HG03139 (cell line): ENCODE results near the gene SORCS2.

Experiments
- ATAC-seq: cut with Tn5 transposase; IDR thresholded peaks from one replicate; pipeline ENCODE4 v1.9.1; 2021; ENCODE audit not compliant: unreplicated experiment

The SORCS2 gene

DNA sequence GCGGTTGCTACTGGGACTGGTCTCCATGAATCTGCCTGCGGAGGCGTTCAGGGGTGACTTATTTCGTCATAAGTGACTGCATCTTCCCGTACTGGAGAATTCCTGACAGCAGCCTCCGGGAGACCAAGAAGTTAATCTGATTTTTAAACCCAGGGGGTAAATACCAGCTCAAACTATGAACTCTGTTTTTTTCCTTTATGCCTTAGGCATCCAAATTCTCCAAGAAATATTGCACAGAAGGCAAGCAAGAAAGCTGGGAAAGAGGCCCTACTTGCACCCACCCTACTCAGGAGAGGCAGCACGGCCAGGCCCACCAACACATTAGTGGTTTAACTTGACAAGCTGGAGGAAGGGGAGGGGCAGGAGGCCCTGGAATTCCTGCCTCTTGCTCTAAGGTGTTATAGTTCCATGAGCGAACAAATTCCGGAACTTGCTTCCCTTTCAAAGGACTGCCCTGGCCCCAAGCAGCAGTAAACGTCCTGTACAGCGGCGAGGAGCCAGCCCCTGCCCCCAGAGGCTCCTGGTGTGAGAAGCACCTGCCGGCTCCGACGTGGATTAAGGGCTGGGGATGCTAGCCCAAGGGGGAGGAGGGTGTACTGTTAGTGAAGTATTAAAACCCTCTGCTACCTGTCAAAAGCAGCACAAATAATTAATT, 570.2 kb downstream of the SORCS2 start:
- no peak for ATAC-seq

DNA sequence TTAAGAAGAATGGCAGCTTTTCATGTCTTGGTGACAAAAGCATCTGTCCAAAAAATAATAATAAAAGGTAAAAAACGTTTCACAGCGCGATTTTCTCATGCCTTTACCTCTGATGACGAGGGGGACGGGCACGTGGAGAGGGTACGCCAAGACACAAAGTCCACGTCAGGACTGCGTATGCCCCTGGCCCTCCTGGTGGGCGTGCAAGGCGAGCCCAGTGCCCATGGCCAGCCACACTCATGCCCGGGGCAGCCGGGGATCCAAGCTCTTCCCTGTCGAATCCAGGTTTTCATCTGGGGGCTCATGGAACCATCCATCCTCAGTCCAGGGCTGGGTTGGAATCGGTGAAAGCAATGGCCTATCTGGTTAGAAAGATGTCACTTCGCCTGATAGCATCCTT, 570.8 kb downstream of the SORCS2 start:
- ATAC-seq = no peak

DNA sequence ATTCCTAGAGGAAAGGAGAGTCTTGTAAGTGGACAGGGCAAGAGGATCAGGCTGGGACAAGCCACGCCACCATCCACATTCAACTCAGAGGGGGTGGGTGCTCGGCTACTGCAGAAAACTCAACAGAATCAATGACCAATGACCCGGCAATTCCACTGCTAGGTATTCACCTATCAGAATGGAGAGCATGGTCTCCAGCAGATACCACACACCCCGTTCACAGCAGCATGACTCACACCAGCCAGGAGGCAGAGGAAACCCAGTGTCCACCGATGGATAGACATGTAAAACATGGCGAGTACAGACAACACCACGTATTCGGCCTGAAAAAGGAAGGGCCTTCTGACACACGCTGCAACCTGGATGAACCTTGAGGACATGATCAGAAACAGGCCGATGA, 571.5 kb downstream of the SORCS2 start:
- no peak for ATAC-seq

DNA sequence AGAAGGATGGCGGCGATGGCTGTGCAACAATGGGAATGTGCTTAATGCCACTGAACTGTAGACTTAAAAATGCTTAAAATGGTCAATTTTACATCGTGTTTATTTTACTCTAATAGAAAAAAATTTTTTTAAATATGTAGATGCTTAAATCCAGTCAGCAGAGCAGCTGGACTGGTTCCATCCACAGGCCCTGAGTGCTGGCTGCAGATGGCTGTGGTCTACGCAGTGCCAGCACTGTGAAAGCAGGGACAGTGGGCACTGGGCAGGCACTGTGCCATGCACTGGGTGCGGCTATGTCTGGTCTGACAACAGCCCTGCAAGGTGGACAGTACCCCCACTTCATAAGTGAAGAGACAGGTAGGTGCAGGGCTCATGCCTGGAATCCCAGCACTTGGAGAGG, 572.1 kb downstream of the SORCS2 start:
- ATAC-seq = no peak

DNA sequence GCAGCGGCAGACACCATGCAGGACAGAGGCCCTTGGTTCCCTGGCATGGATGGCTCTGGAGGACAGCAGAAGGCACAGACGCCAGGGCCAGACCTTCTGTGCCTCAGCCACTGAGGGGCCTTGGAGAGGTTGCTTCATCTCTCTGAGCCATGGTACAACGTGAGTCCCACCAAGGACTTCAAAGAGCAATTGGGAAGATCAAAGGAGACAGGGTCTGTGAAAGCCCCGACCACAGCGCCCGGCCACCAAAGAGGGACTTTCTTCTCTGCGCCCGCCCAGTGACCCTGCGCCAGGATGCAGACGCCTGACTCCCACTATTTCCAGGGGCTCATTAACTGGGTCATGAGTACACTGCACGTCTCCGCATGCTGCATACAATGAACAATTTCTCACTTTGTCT, 573.3 kb downstream of the SORCS2 start:
- ATAC-seq = no peak

DNA sequence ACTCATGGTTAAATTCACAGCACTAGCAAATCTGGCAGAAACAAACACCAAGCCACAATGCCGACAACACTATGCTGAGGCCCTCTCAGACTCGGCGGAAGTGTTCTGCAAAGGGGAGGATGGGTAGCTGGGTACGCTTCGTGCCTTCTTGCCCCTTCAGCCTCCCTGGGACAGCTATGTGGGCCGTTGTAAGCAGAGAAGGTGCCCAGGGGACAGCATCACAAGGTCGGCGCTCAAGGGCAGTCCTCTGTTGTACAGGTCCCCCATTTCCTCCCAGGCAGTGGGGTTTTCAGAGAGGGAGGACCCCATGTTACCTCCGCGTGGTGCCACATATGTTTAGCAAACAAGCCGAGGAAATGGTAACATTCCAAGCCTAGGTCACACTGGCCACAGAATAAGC, 573.7 kb downstream of the SORCS2 start:
- no peak for ATAC-seq

DNA sequence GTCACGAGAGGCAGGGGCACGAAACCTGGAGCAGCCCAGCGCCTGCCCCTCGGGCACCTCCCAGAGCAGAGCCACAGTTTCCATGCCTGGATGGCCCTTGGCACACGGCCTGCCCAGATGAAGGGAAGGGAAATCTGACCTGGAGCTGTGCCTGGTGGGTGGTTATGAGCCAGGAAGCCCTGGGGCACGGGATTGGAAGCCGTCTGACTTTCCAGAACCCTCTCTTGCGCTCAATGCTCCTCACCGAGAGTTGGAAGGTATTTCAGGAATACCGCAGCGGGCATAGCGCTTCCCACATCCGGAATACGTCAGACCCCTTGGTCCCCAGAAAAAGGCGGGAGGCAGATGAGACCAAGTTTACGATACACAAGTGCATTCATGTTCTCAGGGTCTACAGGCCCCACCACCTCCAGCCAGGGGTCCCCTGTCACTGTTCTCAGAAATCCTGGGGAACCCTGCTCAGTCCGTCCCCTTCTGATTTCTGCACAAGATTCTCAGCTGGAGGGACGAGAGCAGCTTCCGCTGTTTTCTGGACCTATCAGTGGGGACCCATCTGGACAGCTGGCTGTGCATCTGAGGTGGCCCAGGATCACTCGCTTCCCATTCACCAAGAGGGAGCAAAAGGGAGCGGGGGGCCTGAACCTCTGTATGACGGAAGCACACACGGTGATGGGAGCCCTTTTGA, 574.5 kb downstream of the SORCS2 start:
- no peak for ATAC-seq

DNA sequence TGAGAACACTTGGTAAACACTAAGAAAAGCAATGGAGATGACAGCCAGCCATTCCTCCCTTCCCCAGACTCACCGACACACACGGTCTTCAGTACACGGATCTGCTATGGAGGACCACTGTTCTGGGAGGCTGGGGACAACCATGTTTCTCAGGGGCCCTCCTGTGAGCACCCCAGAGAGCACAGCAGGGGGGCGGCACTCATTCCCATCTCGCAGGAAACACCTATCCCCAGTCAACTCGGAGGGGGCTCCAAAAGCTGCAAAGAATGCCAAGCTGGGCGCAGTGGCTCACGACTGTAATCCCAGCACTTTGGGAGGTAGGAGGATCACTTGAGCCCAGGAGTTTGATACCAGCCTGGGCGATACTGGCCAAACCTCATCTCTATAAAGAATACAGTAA, 575.2 kb downstream of the SORCS2 start:
- no peak for ATAC-seq

DNA sequence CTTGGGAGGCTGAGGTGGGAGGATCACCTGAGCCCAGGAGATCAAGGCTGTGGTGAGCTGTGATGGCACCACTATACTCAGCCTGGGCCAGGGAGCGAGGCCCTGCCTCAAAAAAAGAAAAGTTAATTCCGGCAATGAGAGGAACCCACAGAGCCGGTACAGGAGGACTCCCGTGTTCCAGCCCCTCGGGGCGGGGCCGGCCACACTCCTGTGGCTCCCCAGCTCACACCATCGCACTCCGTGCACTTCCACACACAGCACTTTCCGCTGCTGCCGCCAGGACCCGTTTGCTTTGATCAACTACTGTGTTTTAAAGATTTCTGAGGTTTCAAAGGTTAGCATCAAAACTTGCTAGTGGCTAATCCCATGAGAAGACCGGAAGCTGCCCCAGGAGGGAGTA, 575.6 kb downstream of the SORCS2 start:
- no peak for ATAC-seq

DNA sequence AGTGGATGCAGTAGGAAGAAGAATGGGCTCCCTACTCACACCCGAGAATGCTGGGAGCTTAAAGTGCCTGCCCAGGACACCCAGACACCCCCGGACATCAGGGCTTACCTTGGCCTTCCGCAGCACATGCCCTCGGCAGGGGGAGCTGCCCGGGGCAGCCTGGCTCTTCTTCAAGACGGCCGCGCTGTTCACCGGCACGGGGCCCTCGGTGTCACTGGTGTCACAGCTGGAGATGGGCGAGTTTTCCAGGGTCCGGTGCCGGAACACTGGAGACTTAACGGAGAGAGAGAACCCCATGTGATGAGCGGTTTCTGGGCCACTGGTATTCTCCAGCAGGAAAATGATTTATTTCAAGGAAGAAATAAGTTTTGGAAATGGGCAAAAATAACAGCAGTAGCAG, 576.4 kb downstream of the SORCS2 start:
- no peak for ATAC-seq

DNA sequence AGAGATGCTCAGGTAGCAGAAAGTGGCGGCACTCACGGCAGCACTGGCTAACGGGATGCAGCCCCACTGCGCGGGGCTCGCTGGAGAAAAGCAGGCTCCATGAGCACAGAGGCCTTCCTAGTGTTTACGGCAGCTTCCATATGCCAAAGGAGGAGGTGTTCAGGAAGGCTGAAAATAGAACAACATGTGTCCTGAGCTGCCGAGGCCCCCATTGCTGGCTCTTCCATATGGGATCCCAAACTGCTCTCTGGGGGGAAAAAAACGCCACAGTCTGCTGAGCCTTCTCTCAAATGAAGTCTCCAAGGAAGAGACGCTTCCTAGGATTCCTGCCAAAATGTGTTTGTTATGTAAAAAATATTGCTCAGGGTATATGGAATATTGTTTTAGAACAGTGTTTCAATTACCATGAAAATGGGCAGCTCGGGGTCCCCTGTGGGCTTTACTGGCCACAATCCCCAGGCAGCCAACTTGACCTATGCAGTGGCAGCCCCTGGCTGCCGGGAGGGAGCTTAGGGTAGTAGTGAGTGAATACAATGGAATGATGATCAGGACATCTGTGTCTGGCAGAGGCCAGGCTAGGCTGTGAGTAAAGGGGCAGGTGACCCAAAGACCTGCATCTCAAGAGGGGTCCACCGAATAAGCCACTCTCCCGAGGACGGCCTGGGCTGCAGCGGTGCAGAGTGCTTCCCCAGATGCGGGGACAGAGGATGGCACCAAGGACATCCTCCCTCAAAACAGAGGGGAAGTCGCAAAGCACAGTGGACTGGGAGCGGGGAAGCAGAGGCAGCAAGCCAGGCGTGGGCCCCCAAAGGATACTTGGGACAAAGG, 577.3 kb downstream of the SORCS2 start:
- ATAC-seq = no peak

DNA sequence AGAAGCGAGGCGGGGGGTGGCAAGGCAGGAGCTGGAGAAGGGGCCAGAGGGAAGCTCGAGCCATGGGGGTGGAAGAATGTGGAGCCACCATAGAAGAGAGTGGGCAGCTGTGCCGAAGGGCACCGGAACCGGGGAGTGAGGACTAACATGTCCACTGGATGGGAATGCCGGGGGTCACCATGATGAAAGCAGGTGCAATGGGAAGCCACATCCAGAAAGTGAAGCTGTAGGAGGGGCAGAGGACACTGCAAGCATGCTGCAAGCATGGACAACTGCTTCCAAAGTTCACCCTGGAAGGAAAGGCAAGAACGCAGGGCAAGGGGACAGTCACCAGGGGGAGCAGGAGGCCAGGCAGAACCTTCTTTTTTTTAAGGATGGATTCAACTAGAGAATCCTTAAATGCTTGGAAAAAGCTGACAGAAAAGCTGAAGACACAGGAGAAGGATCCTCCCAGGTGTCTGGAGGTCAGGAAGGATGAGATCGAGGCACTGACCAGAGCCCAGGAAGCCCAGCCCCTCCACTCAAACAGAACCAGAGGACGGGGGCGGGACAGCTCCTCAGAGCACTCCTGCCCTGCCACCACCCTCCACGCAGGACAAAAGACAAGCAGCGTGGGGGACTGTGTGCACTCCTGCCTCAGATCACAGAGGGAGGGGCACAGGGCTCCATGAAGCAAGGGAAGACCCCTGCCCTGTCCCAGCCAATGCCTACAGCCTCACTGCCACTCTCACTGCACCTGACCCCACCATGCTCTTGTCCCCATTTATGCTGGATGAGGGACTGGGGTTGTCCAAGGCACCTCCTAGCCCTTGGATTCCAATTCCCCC, 578.1 kb downstream of the SORCS2 start:
- ATAC-seq = no peak

DNA sequence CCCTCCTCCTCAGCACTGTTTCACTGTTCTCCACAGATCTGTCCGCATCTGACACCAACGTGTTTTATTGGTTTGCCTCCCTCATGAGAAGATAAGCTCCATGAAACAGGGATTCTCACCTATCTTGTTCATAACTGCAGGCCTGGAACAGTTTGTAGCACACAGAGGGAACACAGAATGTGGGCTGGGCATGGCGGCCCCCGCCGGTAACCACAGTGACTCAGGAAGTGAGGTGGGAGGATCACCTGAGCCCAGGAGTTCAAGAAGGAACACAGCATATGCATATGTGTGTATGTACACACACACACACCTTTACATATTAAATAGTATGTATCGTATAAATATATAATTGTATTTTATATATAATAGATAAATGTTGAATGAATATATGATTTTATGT, 578.7 kb downstream of the SORCS2 start:
- ATAC-seq = no peak

DNA sequence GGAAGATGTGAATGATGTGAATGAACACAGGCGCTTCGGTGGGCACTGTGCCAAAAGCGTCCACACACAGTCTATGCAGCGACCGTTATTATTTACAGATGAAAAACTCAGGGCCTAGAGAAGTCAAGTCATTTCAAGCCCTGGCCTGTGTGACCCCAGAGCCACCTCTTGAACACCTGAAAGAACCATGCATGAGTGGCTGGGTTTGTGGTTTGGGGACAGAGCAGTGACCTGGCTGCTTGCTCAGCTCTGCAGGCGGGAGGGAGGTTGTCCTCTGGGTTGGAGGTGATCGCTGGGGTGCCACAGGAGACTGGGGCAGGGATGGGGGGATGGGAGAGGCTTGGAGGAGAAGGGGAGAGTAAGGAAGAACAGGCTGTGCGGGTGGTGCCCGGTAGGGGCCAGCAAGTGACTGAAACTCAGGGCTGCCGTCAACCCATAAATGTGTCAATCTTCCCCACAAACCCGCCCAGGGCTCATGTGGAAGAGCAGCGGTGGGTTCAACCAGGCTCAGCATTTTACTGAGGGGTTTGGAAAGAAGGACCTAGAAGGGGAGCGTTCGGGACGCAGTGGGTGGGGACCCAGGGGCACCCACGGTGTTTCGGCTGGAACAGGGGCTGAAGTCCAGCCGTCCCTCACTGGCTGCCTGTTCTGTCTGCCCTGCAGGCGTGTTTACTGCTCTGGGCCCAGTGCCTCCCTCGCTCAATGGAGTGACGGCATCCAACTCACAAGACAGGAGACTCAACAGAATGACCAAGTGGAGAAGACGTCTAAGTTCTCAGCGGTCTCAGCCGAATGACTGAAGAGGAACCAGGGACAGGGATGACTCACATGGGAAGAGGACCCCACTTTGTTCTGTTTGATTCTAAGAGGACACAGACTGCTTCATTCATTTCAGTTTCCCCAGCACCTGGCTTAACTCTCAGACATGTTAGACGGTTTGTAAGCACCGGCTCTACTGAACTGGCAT, 579.5 kb downstream of the SORCS2 start:
- ATAC-seq = peak; percentile 96

DNA sequence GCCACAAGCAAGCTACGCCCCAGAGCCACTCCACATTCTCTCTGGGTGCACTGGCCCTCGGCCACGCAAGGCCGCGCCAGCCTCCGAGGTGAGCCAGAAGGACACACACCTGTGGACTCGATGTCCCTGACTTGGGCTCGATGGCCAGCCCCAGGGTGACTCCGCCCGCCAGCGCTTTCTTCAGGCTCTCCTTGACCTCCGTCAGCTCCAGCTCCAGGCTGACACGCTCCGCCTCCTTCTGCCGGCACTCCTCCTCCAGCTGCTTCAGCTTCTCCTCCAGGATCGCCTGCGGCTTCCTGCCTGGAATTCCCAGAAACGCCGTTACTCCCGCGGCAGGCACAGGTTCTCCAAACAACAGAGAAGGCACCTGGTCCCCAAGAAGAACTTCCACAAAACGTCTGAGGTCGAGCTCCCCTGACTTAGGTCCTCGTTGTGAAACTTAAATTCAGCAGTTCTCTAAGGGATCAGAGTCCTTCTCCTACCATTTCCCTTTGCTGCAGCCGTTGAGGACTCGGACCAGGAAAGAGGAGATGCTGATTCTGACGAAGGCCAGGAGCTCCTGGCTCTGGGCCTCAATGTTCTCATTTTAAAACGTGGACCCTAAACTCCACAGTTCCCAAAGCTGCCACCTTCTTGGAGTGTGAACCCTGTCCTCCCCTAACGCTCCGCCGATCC, 580.5 kb downstream of the SORCS2 start:
- no peak for ATAC-seq

DNA sequence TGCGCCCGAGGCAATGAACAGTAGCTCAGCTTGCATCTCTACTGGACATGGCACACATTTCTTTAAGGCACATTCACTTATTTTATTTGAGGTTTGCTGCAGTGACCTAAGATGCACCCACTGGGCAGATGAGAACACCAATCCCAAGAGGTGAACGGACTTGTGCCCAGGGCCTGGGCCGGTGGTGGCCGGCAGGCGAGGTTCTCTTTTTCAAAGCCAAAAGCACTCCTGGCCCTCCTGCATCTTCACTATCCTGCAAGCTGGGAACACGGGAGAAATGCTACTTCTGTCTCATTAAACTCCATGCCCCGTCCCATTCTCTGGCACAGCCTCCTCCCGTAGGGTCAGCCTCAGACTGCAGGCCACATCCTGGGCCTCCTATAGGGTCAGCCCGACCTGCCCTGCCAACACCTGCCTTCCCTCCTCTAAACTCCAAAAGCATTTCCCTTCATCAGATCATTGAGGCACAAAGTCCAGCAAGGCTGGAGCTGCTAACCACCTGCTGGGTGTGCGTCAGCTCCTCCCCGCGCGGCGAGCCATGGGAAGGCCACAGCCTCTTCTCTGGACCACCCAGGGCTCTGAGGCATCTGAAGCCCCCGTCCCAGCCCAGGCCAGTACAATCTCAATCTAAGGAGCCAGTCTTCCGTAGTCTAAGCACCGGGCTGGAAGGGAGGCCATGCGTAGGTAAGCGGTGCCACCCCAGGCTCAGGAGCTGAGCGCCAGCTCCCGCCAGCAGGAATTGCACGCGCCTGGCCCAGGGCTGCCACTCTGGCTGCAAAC, 581.3 kb downstream of the SORCS2 start:
- ATAC-seq = no peak

DNA sequence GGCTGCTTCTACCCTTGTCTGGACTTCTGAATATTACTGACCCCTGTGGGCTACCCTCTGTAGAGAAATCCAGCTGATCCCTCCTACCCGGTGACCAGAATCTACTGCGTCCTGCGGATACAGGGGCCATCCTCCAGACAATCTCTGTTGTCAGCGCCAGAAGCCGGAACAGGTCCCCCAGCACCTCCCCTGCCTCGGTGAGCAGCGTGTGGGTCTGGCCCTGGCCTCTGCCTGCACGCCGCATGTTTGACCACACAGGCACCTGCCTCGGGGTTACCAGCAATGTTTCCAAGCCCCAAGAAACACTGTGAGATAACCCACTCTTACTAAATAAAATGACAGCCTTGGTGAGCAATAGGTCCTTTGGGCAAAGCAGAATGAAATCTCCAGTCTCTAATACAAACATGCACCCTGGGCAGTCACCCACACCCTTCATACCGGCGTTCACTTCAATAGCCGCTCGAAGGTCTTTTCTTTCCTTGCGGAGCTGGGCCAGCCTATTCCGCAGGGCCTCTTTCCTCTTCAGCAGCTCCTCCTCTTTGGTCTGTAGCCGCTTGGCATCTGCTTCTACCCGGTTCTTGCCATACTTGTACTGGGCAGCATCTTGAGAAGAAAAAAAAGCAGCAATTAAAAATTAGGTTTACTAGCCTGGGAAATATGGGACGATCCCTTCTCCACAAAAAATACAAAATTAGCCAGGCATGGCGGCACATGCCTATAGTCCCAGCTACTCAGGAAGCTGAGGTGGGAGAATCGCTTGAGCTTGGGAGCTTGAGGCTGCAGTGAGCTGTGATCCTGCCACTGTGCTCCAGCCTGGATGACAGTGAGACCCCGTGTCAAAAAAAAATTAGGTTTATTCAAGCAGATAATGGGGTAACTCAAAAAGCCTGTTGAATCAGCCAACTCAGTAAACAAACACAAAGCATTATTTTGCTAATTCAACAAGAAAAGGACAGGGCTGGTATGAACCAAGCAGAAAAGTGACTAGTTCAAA, 582.3 kb downstream of the SORCS2 start:
- ATAC-seq = no peak

DNA sequence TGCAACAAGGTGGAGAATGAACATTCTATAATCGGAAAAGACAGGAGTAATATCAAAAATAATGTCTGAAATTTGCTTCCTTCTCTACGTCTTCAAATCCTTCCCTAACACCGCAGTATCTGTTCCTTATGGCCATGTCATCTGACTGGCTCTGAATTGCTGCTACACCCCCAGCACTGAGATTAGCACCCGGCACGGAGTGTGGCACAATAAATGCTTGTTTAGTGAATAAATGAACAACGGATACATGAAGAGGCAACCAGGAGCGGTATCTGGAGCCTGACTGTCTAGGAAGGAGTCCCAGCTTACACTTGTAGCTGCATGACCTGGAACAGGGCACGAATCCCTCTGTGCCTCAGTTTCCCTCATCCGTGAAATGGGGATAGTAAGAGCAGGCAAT, 583.1 kb downstream of the SORCS2 start:
- no peak for ATAC-seq
